Fibroblast of upper back skin (primary cell): Measurements from ENCODE around the gene MEOX2.
A peak's percentile ranks its signal among the peaks of the same experiment; 100 is the strongest.

Experiments used
- DNase-seq: peaks from one replicate; pipeline ENCODE4 v3.0.0-alpha.2; 2013

MEOX2 gene

DNA sequence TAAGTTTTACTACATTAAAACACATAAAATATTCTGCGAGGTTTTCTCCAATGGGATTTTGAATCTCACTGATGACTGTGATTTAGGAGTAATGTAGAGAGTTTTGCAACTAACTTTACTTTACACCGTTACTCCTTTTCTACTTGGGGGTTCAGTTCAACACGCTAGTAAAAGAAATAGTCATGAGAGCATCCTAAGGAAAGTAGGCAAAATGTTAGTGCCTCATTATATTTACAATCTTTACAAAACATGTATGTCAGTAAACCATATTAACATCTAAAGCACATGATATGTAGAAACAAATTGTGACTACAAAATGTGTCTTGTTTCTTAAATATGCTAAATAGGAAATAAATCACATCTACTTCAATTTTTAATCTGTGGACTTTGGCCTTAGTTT lies 6.0 kb downstream of the MEOX2 start:
- no peak for DNase-seq

- DNase-seq, result no peak
Observed at GRCh38 chr7:15679306-15679705, 7.2 kb downstream of the MEOX2 start.

GRCh38 chr7:15678653-15679052 lies 7.8 kb downstream of the MEOX2 start:
- DNase-seq, result no peak

DNA sequence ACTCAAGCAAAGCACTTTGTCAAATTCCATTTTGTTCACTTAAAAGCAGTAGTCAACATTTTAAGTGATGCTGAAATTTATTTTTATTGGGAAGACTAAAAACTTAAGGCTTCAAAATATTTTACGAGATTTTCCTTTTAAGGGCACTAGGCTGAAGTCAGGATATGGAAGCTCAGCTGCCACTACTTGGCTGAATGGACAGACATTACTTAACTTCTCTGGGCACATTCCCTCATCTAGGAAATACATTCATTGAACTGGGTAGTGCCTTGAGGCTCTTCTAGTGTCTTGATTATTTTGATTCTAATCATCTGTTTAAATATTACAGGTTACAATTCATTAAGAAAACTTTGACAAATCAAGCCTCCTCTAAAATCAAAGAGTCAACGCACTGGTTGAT lies 11.1 kb downstream of the MEOX2 start:
- no peak for DNase-seq

- no peak for DNase-seq
Observed at GRCh38 chr7:15674586-15674985, 11.9 kb downstream of the MEOX2 start.

GRCh38 chr7:15669443-15670090 lies 16.9 kb downstream of the MEOX2 start:
- DNase-seq, result peak; percentile 74

GRCh38 chr7:15667991-15668390 lies 18.5 kb downstream of the MEOX2 start:
- no peak for DNase-seq

GRCh38 chr7:15662451-15662850 lies 24.0 kb downstream of the MEOX2 start:
- DNase-seq, result no peak

GRCh38 chr7:15658247-15658646 lies 28.2 kb downstream of the MEOX2 start:
- no peak for DNase-seq

DNA sequence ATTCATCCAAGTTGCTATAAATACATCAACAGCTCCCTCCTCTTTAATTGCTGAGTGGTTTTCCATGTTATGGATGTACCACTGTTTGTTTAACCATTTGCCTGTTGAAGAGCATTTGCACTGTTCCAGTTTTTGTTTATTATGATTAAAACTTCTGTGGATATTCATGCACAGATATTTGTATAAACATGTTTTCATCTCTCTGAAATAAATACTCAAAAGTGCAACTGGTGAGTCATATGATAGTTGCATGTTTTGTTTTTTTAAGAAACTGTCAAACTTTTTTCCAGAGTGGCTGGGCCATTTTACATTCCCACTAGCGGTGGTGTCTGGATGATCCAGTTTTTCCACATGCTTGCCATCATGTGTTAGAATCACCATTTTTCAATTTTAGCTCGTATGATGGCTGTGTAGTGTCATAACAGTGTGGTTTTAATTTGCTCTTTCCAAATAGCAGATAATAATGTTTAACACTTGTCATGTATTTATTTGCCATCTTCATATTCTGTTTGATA lies 33.6 kb downstream of the MEOX2 start:
- DNase-seq, result no peak

DNA sequence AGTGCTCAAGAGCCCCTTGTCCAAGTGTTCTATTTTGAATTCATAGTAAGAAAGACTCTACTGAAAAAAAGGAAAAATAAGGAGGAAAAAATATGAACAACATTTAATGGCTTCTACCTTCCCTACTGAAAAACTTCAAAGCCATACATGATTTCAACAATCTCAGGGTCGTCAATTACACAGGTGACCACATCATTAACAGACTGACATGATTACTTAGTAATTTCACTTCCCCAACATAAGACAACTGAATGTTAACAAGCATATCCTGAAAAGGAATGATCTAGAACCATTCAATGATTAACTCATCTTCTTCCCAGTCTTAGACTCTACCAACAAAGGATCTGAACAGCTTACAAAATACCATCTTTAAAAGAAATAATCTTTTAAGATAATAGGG lies 34.8 kb downstream of the MEOX2 start:
- no peak for DNase-seq

DNA sequence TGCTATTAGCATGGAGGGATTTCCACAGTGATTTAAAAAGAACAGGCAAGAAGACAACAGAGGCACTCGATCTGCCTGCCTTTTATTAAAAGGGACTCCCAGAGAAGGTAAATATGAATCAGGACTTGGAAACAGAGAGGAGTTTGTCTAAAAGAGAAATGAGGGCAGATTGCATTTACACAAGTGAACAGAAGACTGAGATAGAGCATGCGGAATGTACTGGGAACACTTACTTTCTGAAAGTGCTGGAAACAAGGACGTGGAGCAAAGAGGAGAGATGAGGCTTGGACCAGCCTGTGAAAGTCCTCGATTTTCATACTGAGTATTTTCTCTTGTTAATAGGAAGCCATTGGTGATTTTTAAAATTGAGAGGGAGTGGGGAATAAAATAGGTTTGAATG lies 35.7 kb downstream of the MEOX2 start:
- DNase-seq, result no peak

GRCh38 chr7:15648461-15648961 lies 38.0 kb downstream of the MEOX2 start:
- no peak for DNase-seq

GRCh38 chr7:15647309-15647708 lies 39.2 kb downstream of the MEOX2 start:
- DNase-seq, result peak; percentile 24

GRCh38 chr7:15643000-15643705 lies 43.3 kb downstream of the MEOX2 start:
- DNase-seq, result no peak

GRCh38 chr7:15628876-15629275 lies 57.6 kb downstream of the MEOX2 start:
- peak; percentile 30 for DNase-seq

GRCh38 chr7:15626041-15626440 lies 60.4 kb downstream of the MEOX2 start:
- DNase-seq, result peak; percentile 53

DNA sequence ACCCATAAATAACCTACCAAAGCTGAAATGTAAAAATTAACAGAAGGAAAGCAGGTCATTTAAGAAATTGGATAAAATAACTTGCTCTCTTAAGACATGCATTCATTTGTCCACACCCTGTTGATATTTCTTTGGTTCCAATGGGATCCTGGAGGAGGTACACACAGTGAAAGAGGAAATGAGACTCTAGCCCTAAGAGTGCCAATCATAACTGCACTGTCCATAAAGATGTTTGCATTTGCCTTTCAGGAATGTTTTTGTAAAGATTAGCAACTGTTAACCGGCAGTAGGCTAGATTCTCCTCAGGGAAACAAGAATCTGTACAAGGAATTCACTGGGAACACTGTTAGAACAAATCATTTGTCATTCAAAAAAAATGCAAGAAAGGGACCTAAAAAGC lies 61.0 kb downstream of the MEOX2 start:
- peak; percentile 54 for DNase-seq

GRCh38 chr7:15621468-15621867 lies 65.0 kb downstream of the MEOX2 start:
- no peak for DNase-seq

- no peak for DNase-seq
Observed at GRCh38 chr7:15620491-15621185, 65.8 kb downstream of the MEOX2 start.

DNA sequence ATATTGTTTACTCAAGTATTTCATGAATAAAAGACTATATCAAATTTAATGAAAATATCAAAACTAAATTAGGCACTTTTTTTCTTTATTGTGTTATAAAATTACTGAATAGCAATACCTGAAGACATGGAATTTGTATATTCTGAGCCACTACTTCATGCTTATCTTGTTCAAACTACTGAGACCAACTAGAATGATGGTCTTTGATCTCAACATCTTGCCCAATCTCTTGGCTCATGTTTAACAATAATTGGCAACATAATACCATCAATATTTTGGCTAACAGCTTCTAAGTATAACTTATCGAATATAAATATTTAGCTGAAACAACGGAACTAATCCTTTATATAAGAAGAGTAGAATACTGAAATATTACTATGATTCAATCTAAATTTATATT lies 68.2 kb downstream of the MEOX2 start:
- DNase-seq, result no peak

DNA sequence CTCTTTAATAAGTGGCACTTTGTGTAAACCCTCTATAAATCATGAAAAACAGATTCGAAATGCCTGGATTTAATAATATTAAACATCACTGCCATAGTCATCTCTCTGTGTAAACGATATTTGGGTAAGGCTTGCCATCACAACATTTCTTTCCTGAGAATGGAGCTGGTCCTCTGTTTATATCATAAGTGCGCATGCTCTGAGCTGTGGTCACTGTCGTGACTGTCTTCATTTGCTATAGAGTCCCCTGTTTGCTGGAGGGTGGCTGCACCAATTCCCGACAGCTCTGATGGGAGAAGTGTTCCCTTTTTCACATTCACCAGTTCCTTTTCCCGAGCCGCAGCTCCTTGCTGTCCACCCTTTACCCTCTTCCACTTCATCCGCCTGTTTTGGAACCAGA lies 74.3 kb downstream of the MEOX2 start:
- no peak for DNase-seq

DNA sequence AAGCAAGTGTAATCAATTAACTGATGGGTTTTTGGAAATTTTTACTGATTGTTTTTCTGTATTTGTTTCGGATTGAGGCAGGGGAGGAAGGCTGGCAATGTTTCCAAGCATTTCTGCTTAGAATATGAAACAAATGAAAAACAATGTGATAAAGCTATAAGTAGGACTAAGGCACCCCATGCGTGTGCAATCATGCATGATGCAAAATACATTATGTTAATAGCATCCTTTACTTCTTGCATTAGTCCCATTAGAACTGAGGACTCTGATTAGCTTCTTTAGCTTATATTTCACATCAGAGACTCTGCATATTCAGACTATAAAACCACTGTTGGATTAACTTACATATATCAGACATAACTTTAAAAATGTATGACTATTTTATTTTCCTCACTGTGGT lies 76.0 kb downstream of the MEOX2 start:
- DNase-seq, result no peak

DNA sequence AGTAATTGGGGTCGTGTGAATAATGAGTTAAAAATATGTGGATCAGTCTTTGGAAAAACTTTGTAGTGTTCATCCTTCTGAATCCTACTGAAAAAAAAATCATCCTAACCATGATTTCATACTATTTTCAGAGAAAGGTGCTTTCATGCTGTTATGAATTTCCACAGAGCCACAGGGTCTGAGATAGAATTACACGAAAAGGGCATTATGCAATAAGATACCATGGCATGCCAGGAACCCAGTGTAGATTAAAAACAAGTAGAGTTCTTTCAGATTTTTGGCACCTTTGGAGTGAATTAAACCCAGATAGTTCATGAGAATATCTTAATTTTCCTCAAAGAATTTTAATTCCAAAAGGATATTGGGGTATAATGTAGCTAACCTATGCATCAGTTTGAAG lies 77.2 kb downstream of the MEOX2 start:
- no peak for DNase-seq
